ENCODE results near the gene MESP1.

- TF ChIP-seq POLR2A (IDR thresholded peaks at IDR 0.05; ENCODE audit: low read length) (no peak), GATA1 (IDR thresholded peaks at IDR 0.05; ENCODE audit: low read depth, low read length) (no peak)
Measured at GRCh38 chr15:89707577-89707976, 43.5 kb downstream of the MESP1 start.
